GM12878 (cell line): ENCODE data around the gene EPB41L2. TPM values are rescaled to one million over a fixed set of nuclear protein-coding genes. Genes with fewer than 3 reads are reported as not detected.

Experiments used
- ATAC-seq: fragments of 200-7000 bp; cut with Tn5 transposase; 3 replicates; pipeline ENCODE4 v1.9.1; 2020; ENCODE audit warnings: mild to moderate bottlenecking, moderate library complexity
- BruUV-seq: library from RNA; stranded (reverse); fragments of 400-500 nt; replicated peaks from 2 replicates; lab custom pipeline; 2021; lab: Mats Ljungman, UMichigan
- CTCF ChIA-PET: fragments of 300-600 bp; sonication (Branson Sonifier 250); formaldehyde crosslinking; extraction: SDS; loops from one replicate; lab custom pipeline; 2021; ENCODE audit warnings: inconsistent platforms; lab: Yijun Ruan, JAX
- POLR2A ChIA-PET: fragments of 350-600 bp; formaldehyde crosslinking; extraction: SDS; loops from one replicate; lab custom pipeline; 2021; ENCODE audit warnings: inconsistent platforms; lab: Charles Lee
- RAD21 ChIA-PET: fragments of 300-600 bp; sonication (Branson Sonifier 250); formaldehyde crosslinking; loops from one replicate; lab custom pipeline; 2023; ENCODE audit warnings: antibody characterized with exemption; ENCODE audit not compliant: unreplicated experiment; lab: Charles Lee
- SMC1A ChIA-PET: fragments of 300-600 bp; sonication (Branson Sonifier 250); formaldehyde crosslinking; loops from one replicate; lab custom pipeline; 2023; ENCODE audit not compliant: unreplicated experiment, uncharacterized antibody; lab: Charles Lee
- DNase-seq: peaks from one replicate; pipeline ENCODE4 v3.0.0-alpha.2; 2011; ENCODE audit warnings: low read depth, low spot score
- FAIRE-seq: peaks from 3 replicates; lab custom pipeline; 2011; peaks lifted over from hg19 to GRCh38; lab: Jason Lieb, UNC
- H2AFZ ChIP-seq: 2 replicates; pipeline ENCODE4 v1.6.0; 2011; ENCODE audit warnings: low read depth, low read length, control low read depth; ENCODE audit not compliant: control insufficient read depth
- H3K27ac ChIP-seq: 2 replicates; pipeline ENCODE4 v1.5.1; 2011; ENCODE audit warnings: control low read depth; ENCODE audit not compliant: control insufficient read depth, insufficient read depth
- H3K27me3 ChIP-seq, 2 experiments: replicated peaks in 1 of 2; 2 replicates each; pipeline versions ENCODE4 v1.6.0 to v1.6.1; 2011; ENCODE audit warnings: low read length in 1 of 2; ENCODE audit not compliant: control insufficient read depth in 2 of 2, insufficient read depth in 2 of 2
- H3K36me3 ChIP-seq, 2 experiments: 2 replicates each; pipeline ENCODE4 v1.5.1; 2011; ENCODE audit warnings: low read length in 1 of 2; ENCODE audit not compliant: control insufficient read depth in 2 of 2, insufficient read depth in 2 of 2
- H3K4me1 ChIP-seq: 2 replicates; pipeline ENCODE4 v1.6.1; 2011; ENCODE audit warnings: mild to moderate bottlenecking, low read length, moderate library complexity, mixed read lengths; ENCODE audit not compliant: control insufficient read depth, insufficient read depth
- H3K4me2 ChIP-seq: 2 replicates; pipeline ENCODE4 v1.6.0; 2011; ENCODE audit warnings: control low read depth; ENCODE audit not compliant: control insufficient read depth, insufficient read depth
- H3K4me3 ChIP-seq: fragments of 200-600 bp; sonication (generic); 2 replicates; pipeline ENCODE4 v1.5.1; 2016
- H3K79me2 ChIP-seq: 2 replicates; pipeline ENCODE4 v1.6.0; 2011; ENCODE audit warnings: low read length; ENCODE audit not compliant: control insufficient read depth, insufficient read depth
- H3K9ac ChIP-seq: 2 replicates; pipeline ENCODE4 v1.8.0; 2011; ENCODE audit warnings: low read length, control low read depth, mixed read lengths; ENCODE audit not compliant: control insufficient read depth, insufficient read depth
- H3K9me3 ChIP-seq: replicated peaks from 3 replicates; pipeline ENCODE4 v1.5.1; 2011; ENCODE audit warnings: mild to moderate bottlenecking, low read length; ENCODE audit not compliant: control insufficient read depth, insufficient read depth
- H4K20me1 ChIP-seq: 2 replicates; pipeline ENCODE4 v1.6.0; 2011; ENCODE audit not compliant: control insufficient read depth, insufficient read depth
- BCL11A ChIP-seq: IDR thresholded peaks from 2 replicates; pipeline ENCODE4 v1.6.1; 2011; ENCODE audit warnings: low read depth, low read length
- JUNB ChIP-seq: IDR thresholded peaks from 2 replicates; pipeline ENCODE4 v1.6.1; 2016; ENCODE audit warnings: antibody characterized with exemption, mild to moderate bottlenecking
- MTA2 ChIP-seq: fragments of 450-650 bp; IDR thresholded peaks from 2 replicates; pipeline ENCODE4 v1.6.1; 2016; ENCODE audit warnings: low read depth, mild to moderate bottlenecking, moderate library complexity
- NBN ChIP-seq: fragments of 450-650 bp; IDR thresholded peaks from 2 replicates; pipeline ENCODE4 v1.6.1; 2016
- RAD51 ChIP-seq: fragments of 450-650 bp; IDR thresholded peaks from 2 replicates; pipeline ENCODE4 v1.6.1; 2016; ENCODE audit warnings: moderate library complexity, mild to moderate bottlenecking, inconsistent platforms
- RCOR1 ChIP-seq: conservative IDR thresholded peaks from 2 replicates; pipeline ENCODE4 v1.6.1; 2012; ENCODE audit warnings: low read depth, low read length, improper control_type of control experiment
- SMAD1 ChIP-seq: fragments of 450-650 bp; IDR thresholded peaks from 2 replicates; pipeline ENCODE4 v1.6.1; 2018; ENCODE audit warnings: mild to moderate bottlenecking, low read depth; ENCODE audit not compliant: partially characterized antibody
- SUZ12 ChIP-seq: fragments of 200-600 bp; sonication (generic); IDR thresholded peaks from one replicate; pipeline ENCODE4 v1.6.1; 2018; ENCODE audit warnings: antibody characterized with exemption, mild to moderate bottlenecking; ENCODE audit not compliant: unreplicated experiment
- TARDBP ChIP-seq: IDR thresholded peaks from 2 replicates; pipeline ENCODE4 v1.6.1; 2016; ENCODE audit warnings: borderline replicate concordance
- ZSCAN29 ChIP-seq: fragments of 450-650 bp; IDR thresholded peaks from 2 replicates; pipeline ENCODE4 v1.6.1; 2017; ENCODE audit warnings: mild to moderate bottlenecking, moderate library complexity
- WGBS: methylation state at CpG from one replicate; pipeline ENCODE4 v1.1.6; 2016; ENCODE audit warnings: low lambda C conversion rate; ENCODE audit not compliant: insufficient replicate concordance, insufficient coverage; ENCODE audit errors: missing lambda C conversion rate; 5-methylcytosine and 5-hydroxymethylcytosine counted together
- in situ Hi-C: fragments of 300-500 bp; cut with MboI; formaldehyde crosslinking; loops from 9 replicates; pipeline ENCODE4 v1.14.3; 2018; ENCODE audit warnings: mixed read lengths
- intact Hi-C: fragments of 100-400 bp; cut with micrococcal nuclease; formaldehyde crosslinking; loops from one replicate; pipeline ENCODE4 v1.14.2; 2022; ENCODE audit not compliant: unreplicated experiment
- polyA plus RNA-seq, 11 experiments: library from polyadenylated mRNA; depleted of rRNA in 4 of 11; unstranded in 6 of 11; stranded (reverse) in 5 of 11; fragments of >200 nt; fragmentation: Nextera tagmentation in 4 of 11; fragmentation: Illumina TruSeq in 1 of 11; extraction: Ambion mirVana in 4 of 11; extraction: Trizol in 1 of 11; gene quantifications; 1 replicate in 1 of 11; 2 replicates in 10 of 11; pipeline versions ENCODE4 v1.2.1 to v1.2.3, GENCODE V29; 2011 to 2016; ENCODE audit warnings: inconsistent platforms in 2 of 11, missing spikeins in 2 of 11, low read depth in 1 of 11
- total RNA-seq, 4 experiments: library from RNA; depleted of rRNA in 3 of 4; stranded (reverse); fragments of >200 nt in 3 of 4; fragmentation: Illumina TruSeq in 1 of 4; extraction: Trizol in 1 of 4; gene quantifications; 2 replicates each; pipeline versions ENCODE4 v1.2.1 to v1.2.3, GENCODE V29; 2013 to 2021
- TF ChIP-seq, protein P1 (sequence below): fragments of 150-350 bp; IDR thresholded peaks from 2 replicates; pipeline ENCODE4 v1.6.1; 2014; ENCODE audit warnings: mild to moderate bottlenecking, low read depth, low read length
- TF ChIP-seq, protein P2 (sequence below): fragments of 450-650 bp; IDR thresholded peaks from 2 replicates; pipeline ENCODE4 v1.6.1; 2017; ENCODE audit warnings: mild to moderate bottlenecking, low read depth, inconsistent platforms; ENCODE audit not compliant: poor library complexity, severe bottlenecking
- TF ChIP-seq, protein P3 (sequence below): fragments of 450-650 bp; IDR thresholded peaks from 2 replicates; pipeline ENCODE4 v1.6.1; 2018; ENCODE audit warnings: mild to moderate bottlenecking, low read depth, moderate library complexity; ENCODE audit not compliant: partially characterized antibody

Gene EPB41L2
- total and polyA plus RNA-seq, 10 of the 15 experiments (the other 5 are each of a cell fraction or from before 2014, with no cell fraction given), result 7.4 to 41.6 (median 19.0) TPM

GRCh38 chr6:130827247-130828149 is 235.5 kb downstream of the EPB41L2 start, which contains the start of gene SMLR1:
Gene SMLR1, plus strand, starts transcription at chr6:130827406. Its CDS starts 8 bp downstream, at chr6:130827414.
- DNase-seq (no peak), ATAC-seq (no peak), FAIRE-seq (no peak)
- Histone ChIP-seq H4K20me1 (no peaks in the 10 kb centered on the region), H2AFZ (no peak within 1 kb of the TSS), H3K36me3 (no peaks in the 10 kb centered on the region), H3K4me1 (no peaks in the 10 kb centered on the region), H3K9me3 (no peaks in the 10 kb centered on the region), H3K27me3 (no peaks in the 10 kb centered on the region), H3K27ac (no peak within 1 kb of the TSS), H3K79me2 (no peaks in the 10 kb centered on the region), H3K9ac (no peak within 1 kb of the TSS), H3K4me2 (no peak within 1 kb of the TSS), H3K4me3 (no peak within 1 kb of the TSS)
- BruUV-seq, result no TSS peak
- ChIA-PET SMC1A (no interaction called here), POLR2A (no interaction called here), CTCF (interaction anchor here (0.9 kb wide), 1 partner anchor 10 kb away, joined by 3 read pairs; no protein-coding TSS in a partner anchor), RAD21 (no interaction called here)
- intact Hi-C loops (no loop called here), in situ Hi-C loops (no loop called here)
- 47% methylated on average over 11 of the region's 11 CpGs for WGBS
- TF ChIP-seq SUZ12 (no peak), RCOR1 (no peak), NBN (no peak), MTA2 (no peak), RAD51 (no peak), TARDBP (no peak), SMAD1 (no peak), BCL11A (no peak), ZSCAN29 (no peak), JUNB (no peak)
- TF ChIP-seq, protein P1, sequence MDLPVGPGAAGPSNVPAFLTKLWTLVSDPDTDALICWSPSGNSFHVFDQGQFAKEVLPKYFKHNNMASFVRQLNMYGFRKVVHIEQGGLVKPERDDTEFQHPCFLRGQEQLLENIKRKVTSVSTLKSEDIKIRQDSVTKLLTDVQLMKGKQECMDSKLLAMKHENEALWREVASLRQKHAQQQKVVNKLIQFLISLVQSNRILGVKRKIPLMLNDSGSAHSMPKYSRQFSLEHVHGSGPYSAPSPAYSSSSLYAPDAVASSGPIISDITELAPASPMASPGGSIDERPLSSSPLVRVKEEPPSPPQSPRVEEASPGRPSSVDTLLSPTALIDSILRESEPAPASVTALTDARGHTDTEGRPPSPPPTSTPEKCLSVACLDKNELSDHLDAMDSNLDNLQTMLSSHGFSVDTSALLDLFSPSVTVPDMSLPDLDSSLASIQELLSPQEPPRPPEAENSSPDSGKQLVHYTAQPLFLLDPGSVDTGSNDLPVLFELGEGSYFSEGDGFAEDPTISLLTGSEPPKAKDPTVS, result no peak
- TF ChIP-seq, protein P2, sequence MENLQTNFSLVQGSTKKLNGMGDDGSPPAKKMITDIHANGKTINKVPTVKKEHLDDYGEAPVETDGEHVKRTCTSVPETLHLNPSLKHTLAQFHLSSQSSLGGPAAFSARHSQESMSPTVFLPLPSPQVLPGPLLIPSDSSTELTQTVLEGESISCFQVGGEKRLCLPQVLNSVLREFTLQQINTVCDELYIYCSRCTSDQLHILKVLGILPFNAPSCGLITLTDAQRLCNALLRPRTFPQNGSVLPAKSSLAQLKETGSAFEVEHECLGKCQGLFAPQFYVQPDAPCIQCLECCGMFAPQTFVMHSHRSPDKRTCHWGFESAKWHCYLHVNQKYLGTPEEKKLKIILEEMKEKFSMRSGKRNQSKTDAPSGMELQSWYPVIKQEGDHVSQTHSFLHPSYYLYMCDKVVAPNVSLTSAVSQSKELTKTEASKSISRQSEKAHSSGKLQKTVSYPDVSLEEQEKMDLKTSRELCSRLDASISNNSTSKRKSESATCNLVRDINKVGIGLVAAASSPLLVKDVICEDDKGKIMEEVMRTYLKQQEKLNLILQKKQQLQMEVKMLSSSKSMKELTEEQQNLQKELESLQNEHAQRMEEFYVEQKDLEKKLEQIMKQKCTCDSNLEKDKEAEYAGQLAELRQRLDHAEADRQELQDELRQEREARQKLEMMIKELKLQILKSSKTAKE, result no peak
- TF ChIP-seq, protein P3, sequence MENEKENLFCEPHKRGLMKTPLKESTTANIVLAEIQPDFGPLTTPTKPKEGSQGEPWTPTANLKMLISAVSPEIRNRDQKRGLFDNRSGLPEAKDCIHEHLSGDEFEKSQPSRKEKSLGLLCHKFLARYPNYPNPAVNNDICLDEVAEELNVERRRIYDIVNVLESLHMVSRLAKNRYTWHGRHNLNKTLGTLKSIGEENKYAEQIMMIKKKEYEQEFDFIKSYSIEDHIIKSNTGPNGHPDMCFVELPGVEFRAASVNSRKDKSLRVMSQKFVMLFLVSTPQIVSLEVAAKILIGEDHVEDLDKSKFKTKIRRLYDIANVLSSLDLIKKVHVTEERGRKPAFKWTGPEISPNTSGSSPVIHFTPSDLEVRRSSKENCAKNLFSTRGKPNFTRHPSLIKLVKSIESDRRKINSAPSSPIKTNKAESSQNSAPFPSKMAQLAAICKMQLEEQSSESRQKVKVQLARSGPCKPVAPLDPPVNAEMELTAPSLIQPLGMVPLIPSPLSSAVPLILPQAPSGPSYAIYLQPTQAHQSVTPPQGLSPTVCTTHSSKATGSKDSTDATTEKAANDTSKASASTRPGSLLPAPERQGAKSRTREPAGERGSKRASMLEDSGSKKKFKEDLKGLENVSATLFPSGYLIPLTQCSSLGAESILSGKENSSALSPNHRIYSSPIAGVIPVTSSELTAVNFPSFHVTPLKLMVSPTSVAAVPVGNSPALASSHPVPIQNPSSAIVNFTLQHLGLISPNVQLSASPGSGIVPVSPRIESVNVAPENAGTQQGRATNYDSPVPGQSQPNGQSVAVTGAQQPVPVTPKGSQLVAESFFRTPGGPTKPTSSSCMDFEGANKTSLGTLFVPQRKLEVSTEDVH, result no peak
